Measurements from ENCODE around the gene CCDC91. TPM values are rescaled to one million over a fixed set of nuclear protein-coding genes. Genes with fewer than 3 reads are reported as not detected.
A peak's percentile ranks its signal among the peaks of the same experiment; 100 is the strongest.

CCDC91 gene
- total RNA-seq, 1 experiment from 2014 or later, result 15.7 TPM

DNA sequence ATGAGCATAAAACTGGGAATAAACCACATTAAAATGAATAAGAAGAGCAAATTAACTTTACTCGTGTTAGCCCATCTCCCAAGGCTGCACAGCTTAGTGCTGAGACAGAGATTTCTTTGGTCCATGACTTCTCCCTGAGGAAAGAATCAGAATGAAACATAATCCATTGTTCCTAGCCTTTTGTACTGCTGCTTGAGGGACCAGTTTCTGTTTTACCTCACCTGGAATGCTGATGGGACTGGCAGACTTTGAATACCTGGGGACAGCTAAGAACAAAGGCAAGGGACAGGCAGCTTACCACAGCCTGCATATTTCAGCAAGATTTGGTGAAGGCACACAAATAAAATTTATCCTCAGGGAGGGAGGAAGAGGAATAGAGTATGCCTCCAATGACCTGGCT lies 401.6 kb downstream of the CCDC91 start:
- Mint-ChIP-seq H3K4me1 (peaks cover 7% of the 10 kb centered on the region), H3K27ac (peak overlapping the region; percentile 64; the same call in 1 of the 2 replicates), H3K36me3 (peaks cover 16% of the 10 kb centered on the region), H3K27me3 (ENCODE audit: low read depth) (no peaks in the 10 kb centered on the region), H3K9me3 (peaks cover 24% of the 10 kb centered on the region), H3K4me3 (no peak overlapping the region)
- TF ChIP-seq SOX15 (CRISPR knock-in tag; IDR thresholded peaks at IDR 0.05), result no peak
- no peak for TF ChIP-seq PRRX2 (CRISPR knock-in tag; IDR thresholded peaks at IDR 0.05)
- TF ChIP-seq TP53 (CRISPR knock-in tag; IDR thresholded peaks at IDR 0.05), result no peak
- no peak for TF ChIP-seq MXD4 (CRISPR knock-in tag; IDR thresholded peaks at IDR 0.05; ENCODE audit: borderline replicate concordance)
- TF ChIP-seq, protein P1, sequence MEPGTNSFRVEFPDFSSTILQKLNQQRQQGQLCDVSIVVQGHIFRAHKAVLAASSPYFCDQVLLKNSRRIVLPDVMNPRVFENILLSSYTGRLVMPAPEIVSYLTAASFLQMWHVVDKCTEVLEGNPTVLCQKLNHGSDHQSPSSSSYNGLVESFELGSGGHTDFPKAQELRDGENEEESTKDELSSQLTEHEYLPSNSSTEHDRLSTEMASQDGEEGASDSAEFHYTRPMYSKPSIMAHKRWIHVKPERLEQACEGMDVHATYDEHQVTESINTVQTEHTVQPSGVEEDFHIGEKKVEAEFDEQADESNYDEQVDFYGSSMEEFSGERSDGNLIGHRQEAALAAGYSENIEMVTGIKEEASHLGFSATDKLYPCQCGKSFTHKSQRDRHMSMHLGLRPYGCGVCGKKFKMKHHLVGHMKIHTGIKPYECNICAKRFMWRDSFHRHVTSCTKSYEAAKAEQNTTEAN (CRISPR knock-in tag; IDR thresholded peaks at IDR 0.05), result no peak
- TF ChIP-seq, protein P2, sequence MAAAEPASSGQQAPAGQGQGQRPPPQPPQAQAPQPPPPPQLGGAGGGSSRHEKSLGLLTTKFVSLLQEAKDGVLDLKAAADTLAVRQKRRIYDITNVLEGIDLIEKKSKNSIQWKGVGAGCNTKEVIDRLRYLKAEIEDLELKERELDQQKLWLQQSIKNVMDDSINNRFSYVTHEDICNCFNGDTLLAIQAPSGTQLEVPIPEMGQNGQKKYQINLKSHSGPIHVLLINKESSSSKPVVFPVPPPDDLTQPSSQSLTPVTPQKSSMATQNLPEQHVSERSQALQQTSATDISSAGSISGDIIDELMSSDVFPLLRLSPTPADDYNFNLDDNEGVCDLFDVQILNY (CRISPR knock-in tag; IDR thresholded peaks at IDR 0.05), result no peak
- TF ChIP-seq CREB1 (CRISPR knock-in tag; IDR thresholded peaks at IDR 0.05), result no peak
- TF ChIP-seq, protein P3, sequence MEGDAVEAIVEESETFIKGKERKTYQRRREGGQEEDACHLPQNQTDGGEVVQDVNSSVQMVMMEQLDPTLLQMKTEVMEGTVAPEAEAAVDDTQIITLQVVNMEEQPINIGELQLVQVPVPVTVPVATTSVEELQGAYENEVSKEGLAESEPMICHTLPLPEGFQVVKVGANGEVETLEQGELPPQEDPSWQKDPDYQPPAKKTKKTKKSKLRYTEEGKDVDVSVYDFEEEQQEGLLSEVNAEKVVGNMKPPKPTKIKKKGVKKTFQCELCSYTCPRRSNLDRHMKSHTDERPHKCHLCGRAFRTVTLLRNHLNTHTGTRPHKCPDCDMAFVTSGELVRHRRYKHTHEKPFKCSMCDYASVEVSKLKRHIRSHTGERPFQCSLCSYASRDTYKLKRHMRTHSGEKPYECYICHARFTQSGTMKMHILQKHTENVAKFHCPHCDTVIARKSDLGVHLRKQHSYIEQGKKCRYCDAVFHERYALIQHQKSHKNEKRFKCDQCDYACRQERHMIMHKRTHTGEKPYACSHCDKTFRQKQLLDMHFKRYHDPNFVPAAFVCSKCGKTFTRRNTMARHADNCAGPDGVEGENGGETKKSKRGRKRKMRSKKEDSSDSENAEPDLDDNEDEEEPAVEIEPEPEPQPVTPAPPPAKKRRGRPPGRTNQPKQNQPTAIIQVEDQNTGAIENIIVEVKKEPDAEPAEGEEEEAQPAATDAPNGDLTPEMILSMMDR (IDR thresholded peaks at IDR 0.05), result no peak
- TF ChIP-seq, protein P4, sequence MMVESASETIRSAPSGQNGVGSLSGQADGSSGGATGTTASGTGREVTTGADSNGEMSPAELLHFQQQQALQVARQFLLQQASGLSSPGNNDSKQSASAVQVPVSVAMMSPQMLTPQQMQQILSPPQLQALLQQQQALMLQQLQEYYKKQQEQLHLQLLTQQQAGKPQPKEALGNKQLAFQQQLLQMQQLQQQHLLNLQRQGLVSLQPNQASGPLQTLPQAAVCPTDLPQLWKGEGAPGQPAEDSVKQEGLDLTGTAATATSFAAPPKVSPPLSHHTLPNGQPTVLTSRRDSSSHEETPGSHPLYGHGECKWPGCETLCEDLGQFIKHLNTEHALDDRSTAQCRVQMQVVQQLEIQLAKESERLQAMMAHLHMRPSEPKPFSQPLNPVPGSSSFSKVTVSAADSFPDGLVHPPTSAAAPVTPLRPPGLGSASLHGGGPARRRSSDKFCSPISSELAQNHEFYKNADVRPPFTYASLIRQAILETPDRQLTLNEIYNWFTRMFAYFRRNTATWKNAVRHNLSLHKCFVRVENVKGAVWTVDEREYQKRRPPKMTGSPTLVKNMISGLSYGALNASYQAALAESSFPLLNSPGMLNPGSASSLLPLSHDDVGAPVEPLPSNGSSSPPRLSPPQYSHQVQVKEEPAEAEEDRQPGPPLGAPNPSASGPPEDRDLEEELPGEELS (CRISPR knock-in tag; IDR thresholded peaks at IDR 0.05), result no peak
- TF ChIP-seq, protein P5, sequence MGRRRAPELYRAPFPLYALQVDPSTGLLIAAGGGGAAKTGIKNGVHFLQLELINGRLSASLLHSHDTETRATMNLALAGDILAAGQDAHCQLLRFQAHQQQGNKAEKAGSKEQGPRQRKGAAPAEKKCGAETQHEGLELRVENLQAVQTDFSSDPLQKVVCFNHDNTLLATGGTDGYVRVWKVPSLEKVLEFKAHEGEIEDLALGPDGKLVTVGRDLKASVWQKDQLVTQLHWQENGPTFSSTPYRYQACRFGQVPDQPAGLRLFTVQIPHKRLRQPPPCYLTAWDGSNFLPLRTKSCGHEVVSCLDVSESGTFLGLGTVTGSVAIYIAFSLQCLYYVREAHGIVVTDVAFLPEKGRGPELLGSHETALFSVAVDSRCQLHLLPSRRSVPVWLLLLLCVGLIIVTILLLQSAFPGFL (CRISPR knock-in tag; IDR thresholded peaks at IDR 0.05; ENCODE audit: borderline replicate concordance), result no peak
- TF ChIP-seq JUN (CRISPR knock-in tag; IDR thresholded peaks at IDR 0.05), result no peak
- no peak for TF ChIP-seq ATF6 (CRISPR knock-in tag; IDR thresholded peaks at IDR 0.05)
- TF ChIP-seq NR1H2 (CRISPR knock-in tag; IDR thresholded peaks at IDR 0.05), result no peak
- no peak for TF ChIP-seq ZNF512 (CRISPR knock-in tag; IDR thresholded peaks at IDR 0.05; ENCODE audit: borderline replicate concordance)
- no peak for TF ChIP-seq SP1 (CRISPR knock-in tag; conservative IDR thresholded peaks at IDR 0.05)
- no peak for TF ChIP-seq AFF4 (CRISPR knock-in tag; IDR thresholded peaks at IDR 0.05; ENCODE audit: borderline replicate concordance)
- peak; percentile 76 for ATAC-seq
- ChIA-PET POLR2A (interaction anchor here (0.6 kb wide), 1 partner anchor 759 kb away, joined by 4 read pairs; no protein-coding TSS in a partner anchor), CTCF (no interaction called here)
- no peak for DNase-seq (ENCODE audit: low spot score)
